HG02678 (cell line): ENCODE results near the gene FDX2.
"Not testable (repeated sequence)": the region's sequence is repeated elsewhere in the genome, so short reads cannot be mapped to it uniquely, and the experiment has no call there.

Experiments used
- ATAC-seq: cut with Tn5 transposase; IDR thresholded peaks from one replicate; pipeline ENCODE4 v1.9.1; 2021; ENCODE audit warnings: mild to moderate bottlenecking, moderate library complexity; ENCODE audit not compliant: unreplicated experiment

Gene FDX2

DNA sequence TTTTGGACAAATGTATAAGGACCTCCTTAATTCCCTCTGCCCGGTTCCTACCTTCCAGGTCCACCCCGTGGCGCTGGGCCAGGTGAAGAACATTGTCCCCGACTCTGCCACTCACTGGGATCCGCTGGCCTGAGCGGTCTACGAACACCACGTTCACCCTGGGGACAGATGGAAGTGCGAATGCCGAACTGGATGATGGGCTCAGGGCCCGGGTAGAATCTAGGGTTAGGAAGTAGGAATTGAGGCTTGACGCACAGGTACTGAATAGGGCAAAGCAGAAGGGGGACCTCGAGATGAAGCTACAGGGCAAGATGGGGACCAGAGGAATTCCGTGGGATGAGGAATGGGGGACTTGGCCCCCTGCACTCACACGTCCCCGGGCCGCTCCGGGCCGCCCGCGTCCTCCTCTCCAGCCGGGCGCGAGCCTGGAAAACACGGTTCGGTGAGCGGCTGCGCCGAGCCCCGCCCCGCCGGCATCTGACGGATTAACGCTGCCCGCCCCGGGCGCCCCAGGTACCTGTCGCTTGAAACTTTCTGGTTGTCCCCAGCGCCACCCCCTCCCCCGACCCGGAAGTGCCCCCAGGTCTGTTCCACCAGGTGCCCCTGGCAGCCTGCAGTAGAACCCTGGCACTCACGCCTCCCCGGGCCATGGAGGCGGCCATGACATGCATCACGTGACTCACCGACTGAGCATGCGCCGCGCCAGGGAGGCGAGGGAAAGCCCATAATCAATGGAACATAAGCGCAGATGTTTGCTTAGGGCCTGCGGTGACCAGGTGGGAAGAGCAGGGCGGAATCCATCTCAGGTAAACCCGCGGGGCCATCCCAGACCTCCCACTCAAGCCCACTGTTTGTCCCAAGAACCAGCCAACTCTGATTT is at the start of gene FDX2:
TSS of gene FDX2 (minus strand) at position 681 of the 880 bp plus-strand sequence. CDS start at position 662, 19 bp downstream.
- peak; percentile 76 for ATAC-seq

DNA sequence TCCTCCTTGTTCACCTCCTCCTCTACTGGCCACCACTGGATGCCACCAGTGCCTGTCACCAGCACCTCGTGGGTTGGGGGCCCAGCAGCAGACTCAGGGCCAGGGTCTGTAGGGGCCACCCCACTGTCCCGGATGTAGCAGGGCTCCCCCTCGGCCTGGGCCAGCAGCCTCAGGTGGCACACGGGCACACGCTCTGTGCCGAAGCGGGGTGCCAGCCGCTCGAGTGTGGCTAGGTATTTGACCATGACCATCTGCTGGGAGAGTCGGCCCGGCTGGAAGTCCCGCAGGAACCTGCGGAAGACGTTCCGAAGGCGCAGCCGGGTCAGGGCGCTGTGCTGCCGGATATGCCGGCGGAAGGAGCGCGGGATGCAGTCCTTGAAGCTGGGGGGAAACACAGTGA is 49.7 kb upstream of the FDX2 start:
- ATAC-seq: no peak

DNA sequence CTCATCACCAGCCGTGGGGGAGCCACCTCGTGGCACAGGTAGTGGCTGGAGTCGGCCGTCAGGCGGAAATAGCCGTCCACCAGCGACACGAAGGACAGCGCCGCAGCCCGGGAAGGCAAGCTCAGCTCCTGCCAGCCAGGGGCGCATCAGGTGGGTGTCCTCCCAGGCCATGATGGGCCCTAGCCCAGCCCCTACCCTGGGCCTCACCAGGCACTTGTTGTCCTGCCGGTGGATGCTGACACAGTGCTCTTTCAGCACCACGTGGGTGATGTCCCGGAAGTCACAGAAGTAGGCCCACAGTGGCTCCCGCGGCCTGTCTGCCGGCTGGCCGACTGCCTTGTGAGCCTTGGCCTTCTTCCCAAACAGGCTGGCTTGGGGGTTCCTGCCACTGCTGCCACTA is 48.8 kb upstream of the FDX2 start:
- no peak for ATAC-seq

- ATAC-seq: no peak
These were observed 48.0 kb upstream of the FDX2 start for GRCh38 chr19:10363789-10364281.

- no peak for ATAC-seq
These were observed 46.4 kb upstream of the FDX2 start for GRCh38 chr19:10362259-10362658.

DNA sequence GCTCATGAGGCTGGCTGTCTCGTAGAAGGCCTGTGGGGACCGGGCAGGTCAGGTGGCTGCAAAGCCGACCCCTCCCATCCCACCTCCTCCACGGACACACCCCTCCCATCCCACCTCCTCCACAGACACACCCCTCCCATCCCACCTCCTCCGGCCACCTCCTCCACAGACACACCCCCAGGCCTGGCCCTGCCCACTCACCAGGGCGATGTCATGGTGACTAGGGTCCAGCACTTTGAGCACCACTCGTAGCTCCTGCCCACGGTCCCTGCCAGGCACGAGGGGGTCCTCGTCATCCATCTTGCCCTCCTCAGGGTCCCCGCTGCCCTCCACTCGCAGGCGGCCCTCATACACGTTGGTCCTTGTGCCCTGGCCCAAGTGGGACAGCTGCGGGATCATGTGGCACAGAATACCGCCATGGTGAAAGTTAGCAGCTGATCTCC is 45.8 kb upstream of the FDX2 start:
- no peak for ATAC-seq

DNA sequence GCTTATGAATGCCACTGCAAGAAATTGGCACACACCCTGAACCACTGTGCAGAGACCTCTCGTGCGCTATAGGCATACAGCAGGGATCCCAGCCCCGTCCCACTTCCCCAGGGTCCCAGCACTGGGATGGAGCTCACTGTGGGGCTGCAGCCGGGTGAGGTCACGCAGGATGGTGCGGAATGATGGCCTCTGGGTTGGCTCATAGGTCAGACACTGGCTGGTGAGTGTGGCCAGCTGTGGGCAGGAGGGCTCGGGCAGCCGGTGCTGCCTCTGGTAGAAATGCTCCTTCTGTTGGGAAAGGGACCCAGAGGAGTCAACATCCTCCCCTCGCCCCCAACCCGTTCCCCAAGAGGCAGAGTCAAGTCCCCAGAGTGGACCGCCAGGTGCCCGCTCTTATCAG is 40.6 kb upstream of the FDX2 start:
- no peak for ATAC-seq

DNA sequence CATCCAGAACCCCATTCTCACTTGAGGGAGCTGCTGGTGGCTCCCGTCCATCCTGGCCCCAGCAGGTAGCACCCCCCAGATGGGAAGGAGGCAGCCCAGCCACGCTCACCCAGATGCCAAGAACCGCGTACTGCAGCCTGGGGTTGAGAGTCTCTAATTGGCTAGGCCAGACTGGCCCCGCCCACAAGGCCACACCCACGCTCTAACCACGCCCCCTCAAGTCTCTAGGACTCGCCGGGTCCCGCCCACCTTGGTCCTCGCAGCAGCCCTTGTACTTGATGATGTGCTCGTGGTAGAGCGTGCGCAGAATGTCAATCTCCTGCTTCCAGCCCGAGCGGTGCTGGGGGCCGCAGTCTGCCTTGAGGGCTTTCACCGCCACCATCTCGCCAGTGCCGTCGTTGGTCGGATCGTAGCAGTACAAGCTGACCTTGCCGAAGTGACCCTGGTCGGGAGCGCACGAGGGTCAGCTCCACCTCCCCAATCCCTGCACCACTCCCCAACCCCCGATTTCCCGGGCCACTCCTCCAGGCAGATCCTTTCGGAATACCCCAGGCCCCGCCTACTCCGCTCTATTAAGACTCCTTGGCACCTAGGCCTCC is 38.1 kb upstream of the FDX2 start:
- ATAC-seq: no peak

DNA sequence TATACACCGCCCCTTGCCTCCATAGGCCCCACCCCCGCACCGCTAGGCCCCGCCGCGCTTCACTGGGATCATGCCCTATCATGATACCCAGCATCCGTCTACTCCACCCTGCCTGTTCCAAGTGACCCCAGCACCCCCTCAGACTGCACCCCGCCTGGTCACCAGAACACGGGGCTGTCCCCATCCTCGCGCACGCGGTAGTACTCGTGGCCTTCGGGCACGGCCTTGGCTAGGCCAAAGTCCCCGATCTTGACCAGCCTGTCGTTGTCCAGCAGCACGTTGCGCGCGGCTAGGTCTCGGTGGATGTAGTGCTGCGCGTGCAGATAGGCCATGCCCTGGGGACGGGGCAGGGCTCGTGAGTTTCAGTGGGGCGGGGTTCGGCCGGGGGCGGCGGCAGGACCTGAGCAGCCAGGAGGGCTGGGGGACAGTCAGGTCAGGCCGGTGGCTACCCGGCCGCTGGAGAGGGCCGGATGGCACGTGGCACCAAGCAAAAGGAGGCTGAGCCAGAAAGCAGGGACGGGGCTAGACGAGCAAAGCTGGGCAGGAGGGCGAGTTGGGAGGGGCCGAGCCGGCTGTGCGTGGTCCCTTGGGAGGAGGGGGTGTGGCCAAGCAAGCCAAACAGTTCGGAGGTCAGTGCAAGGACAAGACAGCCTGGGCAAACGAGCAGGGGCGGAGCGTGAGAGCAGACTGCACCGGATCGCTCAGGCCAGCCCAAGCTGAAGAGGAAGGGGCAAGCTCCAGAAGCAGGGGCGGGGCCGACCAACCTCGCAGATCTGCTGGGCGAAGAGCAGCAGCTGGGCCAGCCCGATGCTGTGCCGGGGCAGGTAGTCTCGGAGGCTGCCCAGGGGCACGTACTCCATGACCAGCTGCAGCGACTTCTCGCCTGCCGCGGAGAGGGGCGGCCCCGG is 37.2 kb upstream of the FDX2 start:
- ATAC-seq: no peak

GRCh38 chr19:10346509-10346908 is 30.7 kb upstream of the FDX2 start:
- ATAC-seq: no peak

GRCh38 chr19:10344780-10345179 is 29.0 kb upstream of the FDX2 start:
- no peak for ATAC-seq

GRCh38 chr19:10343495-10343894 is 27.7 kb upstream of the FDX2 start:
- ATAC-seq: no peak

- ATAC-seq: no peak
These were observed 24.2 kb upstream of the FDX2 start for GRCh38 chr19:10339977-10340376.

DNA sequence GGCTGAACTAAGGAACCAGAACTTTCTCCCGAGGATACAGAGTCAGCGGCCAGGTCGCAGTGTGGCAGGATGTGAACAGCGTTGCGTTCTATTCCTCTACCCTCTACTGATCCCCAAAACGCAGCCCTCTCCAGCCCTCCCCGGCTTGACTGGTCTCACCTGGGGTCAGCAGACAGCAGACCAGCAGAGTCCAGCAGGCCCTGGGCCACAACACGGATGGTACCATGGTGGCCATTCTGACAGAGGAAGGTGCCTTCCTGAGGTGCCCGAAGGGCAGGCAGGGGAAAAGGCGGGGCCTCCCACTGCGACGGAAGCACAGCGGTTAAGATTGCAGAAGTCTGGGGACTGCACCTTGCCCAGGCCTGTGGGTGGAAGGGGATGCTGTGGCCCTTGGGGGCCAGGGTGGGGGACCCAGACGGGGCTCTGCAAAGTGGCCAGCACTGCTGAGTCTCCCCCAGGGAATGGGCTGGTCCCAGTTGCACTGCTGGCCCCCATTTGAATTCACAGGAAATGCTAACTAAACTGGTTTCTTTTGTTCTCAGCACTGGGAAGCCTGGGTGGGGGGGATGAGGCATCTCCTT is 23.7 kb upstream of the FDX2 start, which contains the start of gene ICAM3:
TSS of gene ICAM3 (minus strand) at position 245 of the 581 bp plus-strand sequence. CDS start at position 235, 10 bp downstream.
- peak; percentile 85 for ATAC-seq

GRCh38 chr19:10338940-10339339 is 23.1 kb upstream of the FDX2 start:
- ATAC-seq: no peak

GRCh38 chr19:10336725-10337124 is 20.9 kb upstream of the FDX2 start:
- ATAC-seq: not testable (repeated sequence)

DNA sequence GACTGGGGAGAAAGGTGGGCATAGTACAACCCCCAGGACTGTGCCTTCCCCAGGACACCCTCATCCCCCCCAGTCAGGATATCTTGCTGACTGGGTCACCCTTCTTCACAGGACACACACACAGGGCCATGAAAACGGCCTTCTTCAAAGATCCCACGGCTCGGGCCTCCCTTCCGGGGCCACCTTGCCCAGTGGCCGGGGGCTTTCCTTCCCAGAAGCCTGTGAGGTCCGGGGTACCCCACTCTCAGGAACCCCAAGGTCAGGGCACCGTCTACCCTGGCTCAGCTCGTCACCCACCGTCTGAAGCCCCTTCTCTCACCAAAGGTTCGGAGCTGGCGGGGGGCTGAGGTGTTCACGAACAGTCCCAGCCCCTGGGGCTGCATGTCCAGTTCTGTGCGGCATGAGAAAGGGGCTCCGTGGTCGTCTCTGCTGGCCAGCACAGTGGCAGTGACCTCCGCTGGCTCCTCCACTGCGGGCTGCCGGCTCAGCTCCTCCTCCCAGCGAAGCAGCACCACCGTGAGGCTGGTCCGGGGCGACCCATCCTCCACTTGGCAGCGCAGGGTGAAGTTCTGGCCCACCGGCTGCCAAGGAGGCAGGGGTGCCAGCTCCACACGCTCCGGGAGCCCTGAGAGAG is 19.7 kb upstream of the FDX2 start:
- no peak for ATAC-seq

GRCh38 chr19:10334588-10335351 is 19.0 kb upstream of the FDX2 start:
- ATAC-seq: no peak
